A375 (cell line): ENCODE measurements around the gene BICDL2. TPM values are rescaled to one million over a fixed set of nuclear protein-coding genes. Genes with fewer than 3 reads are reported as not detected.

ENCODE experiments used
- small RNA-seq: library from RNA; depleted of rRNA; stranded (forward); fragments of <200 nt; gene quantifications from one replicate; pipeline ENCODE3, GENCODE V24; 2014
- total RNA-seq: library from RNA; depleted of rRNA; stranded (reverse); fragments of >200 nt; shearing (Covaris generic); gene quantifications from 2 replicates; pipeline ENCODE4 v1.2.3, GENCODE V29; 2014; rRNA removed

Gene BICDL2
- total RNA-seq = not detected in 2 replicates

GRCh38 chr16:3036726-3037315, at the start of gene BICDL2:
Gene BICDL2, minus strand, starts transcription at chr16:3036944. Its CDS starts 1,448 bp downstream, at chr16:3035496.

GRCh38 chr16:3065069-3065741, 28.5 kb upstream of the BICDL2 start, which contains the start of gene IL32:
Gene IL32, plus strand, starts transcription at chr16:3065640. Its CDS starts 172 bp downstream, at chr16:3065812.

GRCh38 chr16:3045758-3046640, 9.3 kb upstream of the BICDL2 start, which contains the start of gene MMP25:
Gene MMP25, plus strand, starts transcription at chr16:3046561. Its CDS starts 357 bp downstream, at chr16:3046918.

GRCh38 chr16:3023669-3024478, 12.9 kb downstream of the BICDL2 start, which contains the start of the genes HCFC1R1 and THOC6:
Gene HCFC1R1, minus strand, starts transcription at chr16:3023942. Its CDS starts 1 bp downstream, at chr16:3023941.
Gene THOC6, plus strand, starts transcription at chr16:3024035. Its CDS starts 292 bp downstream, at chr16:3024327.

GRCh38 chr16:3020247-3020603, 16.5 kb downstream of the BICDL2 start, which contains the start of gene TNFRSF12A:
Gene TNFRSF12A, plus strand, starts transcription at chr16:3020368. Its CDS starts 30 bp downstream, at chr16:3020398.

GRCh38 chr16:3017794-3018506, 18.8 kb downstream of the BICDL2 start, which contains the start of gene CLDN6:
Gene CLDN6, minus strand, starts transcription at chr16:3018183. Its CDS starts 2,162 bp downstream, at chr16:3016021.

GRCh38 chr16:3012828-3013420, 23.8 kb downstream of the BICDL2 start, which contains the start of gene CLDN9:
Gene CLDN9, plus strand, starts transcription at chr16:3012923. Its CDS starts 440 bp downstream, at chr16:3013363.

GRCh38 chr16:2980227-2981176, 56.2 kb downstream of the BICDL2 start, which contains the start of gene PKMYT1:
Gene PKMYT1, minus strand, starts transcription at chr16:2980446. Its CDS starts 789 bp downstream, at chr16:2979657.

Small RNA genes lying within 50 kb of the gene (small RNA-seq; reads per million reads assigned to genes)
- gene LINC00514 (not detected), gene RNU1-22P (0.21 reads per million)

Other genes with a start within 250 kb of the BICDL2 start
- 12.7 and 14.9 TPM in 2 replicates for gene PRSS33, start 249.4 kb downstream of the BICDL2 start, total RNA-seq
- gene PRSS41, start 238.5 kb downstream of the BICDL2 start, total RNA-seq = not detected in 2 replicates
- gene PRSS21, start 219.7 kb downstream of the BICDL2 start, total RNA-seq = not detected in 2 replicates
- 0.45 TPM in 1 of 2 replicates, not detected in the other for gene ZG16B, start 206.6 kb downstream of the BICDL2 start, total RNA-seq
- not detected in 2 replicates for gene PRSS22, start 178.8 kb downstream of the BICDL2 start, total RNA-seq
- gene FLYWCH2, start 153.7 kb downstream of the BICDL2 start, total RNA-seq = 68.2 and 79.2 TPM in 2 replicates
- gene FLYWCH1, start 125.0 kb downstream of the BICDL2 start, total RNA-seq = 41.3 and 52.4 TPM in 2 replicates
- gene KREMEN2, start 72.7 kb downstream of the BICDL2 start, total RNA-seq = 2.4 and 4.1 TPM in 2 replicates
- gene PAQR4, start 67.6 kb downstream of the BICDL2 start, total RNA-seq = 53.7 and 63.3 TPM in 2 replicates
- gene PKMYT1, start 56.5 kb downstream of the BICDL2 start, total RNA-seq = 43.6 and 56.7 TPM in 2 replicates
- not detected in 2 replicates for gene CLDN9, start 24.0 kb downstream of the BICDL2 start, total RNA-seq
- gene CLDN6, start 18.8 kb downstream of the BICDL2 start, total RNA-seq = not detected in 2 replicates
- gene TNFRSF12A, start 16.6 kb downstream of the BICDL2 start, total RNA-seq = 716 and 822 TPM in 2 replicates
- 126 and 144 TPM in 2 replicates for gene HCFC1R1, start 13.0 kb downstream of the BICDL2 start, total RNA-seq
- gene THOC6, start 12.9 kb downstream of the BICDL2 start, total RNA-seq = 63.8 and 65.4 TPM in 2 replicates
- gene MMP25, start 9.6 kb upstream of the BICDL2 start, total RNA-seq = 0.16 and 0.75 TPM in 2 replicates
- gene IL32, start 28.7 kb upstream of the BICDL2 start, total RNA-seq = 2.2 TPM in 1 of 2 replicates, not detected in the other
- gene ZSCAN10, start 62.4 kb upstream of the BICDL2 start, total RNA-seq = 0.26 and 2.2 TPM in 2 replicates
- 16.9 and 18.4 TPM in 2 replicates for gene ZNF205, start 75.6 kb upstream of the BICDL2 start, total RNA-seq
- 5.2 and 6.7 TPM in 2 replicates for gene ZNF213, start 98.1 kb upstream of the BICDL2 start, total RNA-seq
- gene OR1F1, start 151.3 kb upstream of the BICDL2 start, total RNA-seq = not detected in 2 replicates
- gene ZNF200, start 198.2 kb upstream of the BICDL2 start, total RNA-seq = 14.2 and 15.4 TPM in 2 replicates
- gene MEFV, start 219.7 kb upstream of the BICDL2 start, total RNA-seq = 0.38 TPM in 1 of 2 replicates, not detected in the other
- 88.5 and 92.5 TPM in 2 replicates for gene ZNF263, start 246.5 kb upstream of the BICDL2 start, total RNA-seq